HepG2 (cell line): ENCODE results near the gene FAM229A. TPM values are rescaled to one million over a fixed set of nuclear protein-coding genes. Genes with fewer than 3 reads are reported as not detected.
A peak's percentile ranks its signal among the peaks of the same experiment; 100 is the strongest.

Experiments
- BHLHE40 ChIP-seq: IDR thresholded peaks from 2 replicates; pipeline ENCODE4 v1.6.1; 2011; ENCODE audit warnings: low read length, improper control_type of control experiment
- CAMTA2 ChIP-seq: sonication (generic); formaldehyde crosslinking; IDR thresholded peaks from 2 replicates; pipeline ENCODE4 v1.4.0; 2020; ENCODE audit warnings: mild to moderate bottlenecking, missing genetic modification reagents, borderline replicate concordance
- CBX1 ChIP-seq: IDR thresholded peaks from one replicate; pipeline ENCODE4 v1.6.1; 2016; ENCODE audit warnings: antibody characterized with exemption, low read depth
- CREB1 ChIP-seq, 2 experiments: fragments of 450-650 bp in 1 of 2; IDR thresholded peaks; 2 replicates each; pipeline ENCODE4 v1.6.1; 2016 to 2017; ENCODE audit warnings: control low read depth in 1 of 2, mild to moderate bottlenecking in 1 of 2, missing compliant biosample characterization in 1 of 2, missing genetic modification characterization in 1 of 2
- DPF2 ChIP-seq: sonication (generic); formaldehyde crosslinking; IDR thresholded peaks from 2 replicates; pipeline ENCODE4 v1.4.0; 2020; ENCODE audit warnings: mild to moderate bottlenecking, low read depth, missing genetic modification reagents, borderline replicate concordance
- GFI1 ChIP-seq: sonication (generic); formaldehyde crosslinking; IDR thresholded peaks from 2 replicates; pipeline ENCODE4 v1.5.0; 2020; ENCODE audit warnings: missing genetic modification reagents, mild to moderate bottlenecking, borderline replicate concordance
- HMGXB3 ChIP-seq: sonication (generic); formaldehyde crosslinking; IDR thresholded peaks from 2 replicates; pipeline ENCODE4 v1.4.0; 2020; ENCODE audit warnings: missing genetic modification reagents, borderline replicate concordance
- HOXA3 ChIP-seq: sonication (generic); formaldehyde crosslinking; IDR thresholded peaks from 2 replicates; pipeline ENCODE4 v1.5.0; 2020; ENCODE audit warnings: missing genetic modification reagents
- KDM5B ChIP-seq: sonication (generic); formaldehyde crosslinking; IDR thresholded peaks from 2 replicates; pipeline ENCODE4 v1.4.0; 2020; ENCODE audit warnings: missing genetic modification reagents, mild to moderate bottlenecking, borderline replicate concordance
- NRL ChIP-seq: sonication (generic); formaldehyde crosslinking; IDR thresholded peaks from 2 replicates; pipeline ENCODE4 v1.5.0; 2020; ENCODE audit warnings: missing genetic modification reagents, mild to moderate bottlenecking, moderate library complexity, borderline replicate concordance
- PCBP1 ChIP-seq: fragments of 200-400 bp; formaldehyde crosslinking; IDR thresholded peaks from 2 replicates; pipeline ENCODE4 v1.6.1; 2017; ENCODE audit warnings: mild to moderate bottlenecking, low read depth, low read length, borderline replicate concordance
- RBM39 ChIP-seq: fragments of 200-400 bp; formaldehyde crosslinking; IDR thresholded peaks from one replicate; pipeline ENCODE4 v1.6.1; 2018; ENCODE audit warnings: antibody characterized with exemption, mild to moderate bottlenecking, low read depth, low read length; ENCODE audit not compliant: poor library complexity, severe bottlenecking
- REXO4 ChIP-seq: sonication (generic); formaldehyde crosslinking; IDR thresholded peaks from 2 replicates; pipeline ENCODE4 v1.8.0; 2022; ENCODE audit warnings: missing genetic modification reagents, mild to moderate bottlenecking, borderline replicate concordance
- RFX1 ChIP-seq: fragments of 450-650 bp; IDR thresholded peaks from 2 replicates; pipeline ENCODE4 v1.6.1; 2017
- SUZ12 ChIP-seq: fragments of 150-350 bp; IDR thresholded peaks from 2 replicates; pipeline ENCODE4 v1.6.1; 2014; ENCODE audit warnings: low read depth, low read length
- YEATS4 ChIP-seq: sonication (generic); formaldehyde crosslinking; IDR thresholded peaks from 2 replicates; pipeline ENCODE4 v1.4.0; 2020; ENCODE audit warnings: missing genetic modification reagents, borderline replicate concordance
- ZNF235 ChIP-seq: sonication (generic); formaldehyde crosslinking; IDR thresholded peaks from 2 replicates; pipeline ENCODE4 v1.8.1; 2023; ENCODE audit warnings: mild to moderate bottlenecking, missing genetic modification reagents, borderline replicate concordance
- ZNF441 ChIP-seq: sonication (generic); formaldehyde crosslinking; IDR thresholded peaks from 2 replicates; pipeline ENCODE4 v1.7.0; 2021; ENCODE audit warnings: missing genetic modification reagents, borderline replicate concordance
- ZNF468 ChIP-seq: sonication (generic); formaldehyde crosslinking; IDR thresholded peaks from 2 replicates; pipeline ENCODE4 v1.8.0; 2022; ENCODE audit warnings: mild to moderate bottlenecking, moderate library complexity, missing genetic modification reagents
- ZNF496 ChIP-seq: sonication (generic); formaldehyde crosslinking; IDR thresholded peaks from 2 replicates; pipeline ENCODE4 v1.8.1; 2023; ENCODE audit warnings: mild to moderate bottlenecking, moderate library complexity, missing genetic modification reagents; ENCODE audit not compliant: insufficient replicate concordance
- ZNF619 ChIP-seq: sonication (generic); formaldehyde crosslinking; IDR thresholded peaks from 2 replicates; pipeline ENCODE4 v1.4.0; 2020; ENCODE audit warnings: mild to moderate bottlenecking, missing genetic modification reagents
- ZNF761 ChIP-seq: sonication (generic); formaldehyde crosslinking; conservative IDR thresholded peaks from 2 replicates; pipeline ENCODE4 v1.4.0; 2020; ENCODE audit warnings: mild to moderate bottlenecking, missing genetic modification reagents
- polyA plus RNA-seq, 8 experiments: library from polyadenylated mRNA; depleted of rRNA in 3 of 8; stranded (reverse) in 7 of 8; unstranded in 1 of 8; fragments of >200 nt; fragmentation: Illumina TruSeq in 4 of 8; extraction: Trizol in 4 of 8; gene quantifications; 2 replicates each; pipeline versions ENCODE4 v1.2.1 to v1.2.3, GENCODE V29; 2011 to 2016; ENCODE audit warnings: low read depth in 4 of 8, missing spikeins in 1 of 8, mixed read lengths in 1 of 8; ENCODE audit not compliant: insufficient read depth in 1 of 8
- total RNA-seq, 5 experiments: library from RNA; depleted of rRNA; stranded (reverse); fragments of >200 nt; fragmentation: Illumina TruSeq; extraction: Trizol; gene quantifications; 2 replicates each; pipeline ENCODE4 v1.2.3, GENCODE V29; 2016; ENCODE audit warnings: low read depth in 1 of 5
- TF ChIP-seq, protein P1 (sequence below): IDR thresholded peaks from 2 replicates; pipeline ENCODE4 v1.6.1; 2016; ENCODE audit warnings: missing genetic modification reagents, missing compliant biosample characterization
- TF ChIP-seq, protein P2 (sequence below): sonication (generic); formaldehyde crosslinking; IDR thresholded peaks from 2 replicates; pipeline ENCODE4 v1.4.0; 2020; ENCODE audit warnings: missing genetic modification reagents

Gene FAM229A
- total and polyA plus RNA-seq, 2 of the 13 experiments (the other 11 are each of a cell fraction or from before 2014, with no cell fraction given) = 3.2 to 17.6 TPM

DNA sequence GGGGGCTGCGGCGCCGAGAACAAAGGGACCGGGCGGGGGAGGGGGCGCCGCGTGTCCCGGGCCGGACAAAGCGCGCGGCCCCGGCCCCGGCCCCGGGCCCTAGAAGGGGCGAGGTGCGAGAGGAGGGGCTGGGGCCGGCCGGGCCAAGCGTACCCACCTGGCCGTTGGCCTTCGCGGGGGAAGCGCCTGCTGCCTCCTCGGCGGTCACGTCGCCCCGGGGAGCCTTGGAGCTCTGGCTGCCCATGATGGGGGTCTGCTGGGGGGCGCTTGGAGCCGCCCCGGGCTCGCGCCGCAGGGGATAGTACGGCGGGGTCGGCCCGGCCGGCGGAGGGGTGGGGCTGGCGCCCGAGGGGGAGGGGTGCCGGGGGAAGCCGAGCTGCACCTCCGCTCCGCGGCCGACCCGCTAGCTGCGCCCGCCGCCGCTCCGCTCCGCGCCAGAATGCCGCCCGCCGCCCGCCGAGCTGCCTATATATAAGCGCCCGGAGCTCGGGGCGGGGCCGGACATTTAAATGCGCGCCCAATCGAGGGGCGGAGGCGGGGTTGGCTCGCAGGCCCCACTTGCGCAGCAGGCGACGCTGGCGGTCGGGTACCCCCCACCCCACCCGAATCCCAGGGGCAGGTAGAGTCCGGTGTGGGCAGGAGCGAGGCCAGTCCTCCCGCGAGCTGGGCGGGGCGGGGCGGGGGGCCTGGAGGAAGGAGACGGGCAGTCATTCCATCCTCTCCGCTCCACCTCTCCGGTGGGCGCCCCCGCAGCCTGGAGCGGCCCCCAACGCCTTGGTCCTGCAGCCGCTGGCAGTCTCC is 26.3 kb downstream of the FAM229A start, which contains the start of gene MARCKSL1 (continued):
- no peak for TF ChIP-seq REXO4 (CRISPR knock-in tag)
- TF ChIP-seq HMGXB3 (CRISPR knock-in tag) = no peak
- TF ChIP-seq SUZ12 = no peak
- peak; percentile 46; the same call in 1 of the 2 replicates for TF ChIP-seq YEATS4 (CRISPR knock-in tag)
- TF ChIP-seq BHLHE40 = no peak
- TF ChIP-seq ZNF441 (CRISPR knock-in tag) = peak; percentile 43; the same call in 1 of the 2 replicates
- 0 out of 2 replicates have a peak, but pooled peaks have one; percentile 18 for TF ChIP-seq CAMTA2
- TF ChIP-seq ZNF761 (CRISPR knock-in tag) = 0 out of 2 replicates have a peak, but pooled peaks have one; percentile 43
- TF ChIP-seq RBM39 = peak; percentile 97
- no peak for TF ChIP-seq RFX1
- peak; percentile 73; the same call in 1 of the 2 replicates for TF ChIP-seq KDM5B (CRISPR knock-in tag)
- TF ChIP-seq, protein P1, sequence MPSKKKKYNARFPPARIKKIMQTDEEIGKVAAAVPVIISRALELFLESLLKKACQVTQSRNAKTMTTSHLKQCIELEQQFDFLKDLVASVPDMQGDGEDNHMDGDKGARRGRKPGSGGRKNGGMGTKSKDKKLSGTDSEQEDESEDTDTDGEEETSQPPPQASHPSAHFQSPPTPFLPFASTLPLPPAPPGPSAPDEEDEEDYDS = peak; percentile 98
- TF ChIP-seq NRL (CRISPR knock-in tag) = no peak
- 0 out of 2 replicates have a peak, but pooled peaks have one; percentile 34 for TF ChIP-seq ZNF619 (CRISPR knock-in tag)
- TF ChIP-seq, protein P2, sequence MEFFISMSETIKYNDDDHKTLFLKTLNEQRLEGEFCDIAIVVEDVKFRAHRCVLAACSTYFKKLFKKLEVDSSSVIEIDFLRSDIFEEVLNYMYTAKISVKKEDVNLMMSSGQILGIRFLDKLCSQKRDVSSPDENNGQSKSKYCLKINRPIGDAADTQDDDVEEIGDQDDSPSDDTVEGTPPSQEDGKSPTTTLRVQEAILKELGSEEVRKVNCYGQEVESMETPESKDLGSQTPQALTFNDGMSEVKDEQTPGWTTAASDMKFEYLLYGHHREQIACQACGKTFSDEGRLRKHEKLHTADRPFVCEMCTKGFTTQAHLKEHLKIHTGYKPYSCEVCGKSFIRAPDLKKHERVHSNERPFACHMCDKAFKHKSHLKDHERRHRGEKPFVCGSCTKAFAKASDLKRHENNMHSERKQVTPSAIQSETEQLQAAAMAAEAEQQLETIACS (CRISPR knock-in tag) = peak; percentile 50; the same call in 1 of the 2 replicates
- peak; percentile 89 for TF ChIP-seq CBX1
- no peak for TF ChIP-seq GFI1 (CRISPR knock-in tag)
- no peak for TF ChIP-seq ZNF468 (CRISPR knock-in tag)
- no peak for TF ChIP-seq PCBP1
- TF ChIP-seq HOXA3 (CRISPR knock-in tag) = peak; percentile 32; the same call in 1 of the 2 replicates
- TF ChIP-seq CREB1 (IDR thresholded peaks at IDR 0.05) = no peak
- no peak for TF ChIP-seq CREB1 (CRISPR knock-in tag; IDR thresholded peaks at IDR 0.05)
- no peak for TF ChIP-seq ZNF235 (CRISPR knock-in tag)
- no peak for TF ChIP-seq ZNF496 (CRISPR knock-in tag)
- no peak for TF ChIP-seq DPF2 (CRISPR knock-in tag)
